Sciatic nerve (tissue), 2 donors: ENCODE data around the gene CAB39. TPM values are rescaled to one million over a fixed set of nuclear protein-coding genes. Genes with fewer than 3 reads are reported as not detected.
A peak's percentile ranks its signal among the peaks of the same experiment; 100 is the strongest.

Experiments
- ATAC-seq: fragments of 200-7000 bp; cut with Tn5 transposase; one replicate; pipeline ENCODE4 v1.9.1; 2020; ENCODE audit warnings: mild to moderate bottlenecking, moderate library complexity
- DNase-seq: peaks from one replicate; pipeline ENCODE4 v3.0.0-alpha.2; 2020; ENCODE audit warnings: low spot score
- intact Hi-C: fragments of 100-400 bp; cut with DNase I; formaldehyde crosslinking; loops from one replicate; pipeline ENCODE4 v1.14.2; 2022
- total RNA-seq: library from RNA; stranded (reverse); fragmentation: NEBNext Ultra II Directional; extraction: Animal tissue kit (Norgen Biotek cat#: 25700); gene quantifications from one replicate; pipeline ENCODE4 v1.2.1, GENCODE V29; 2021
- donor health status: DM: no; HTN: no; CAD: no.
- donor health status: DM: no; HTN: no; CAD: no.

The CAB39 gene
- total RNA-seq, 1 donor from 2014 or later, result 59.5 TPM

DNA sequence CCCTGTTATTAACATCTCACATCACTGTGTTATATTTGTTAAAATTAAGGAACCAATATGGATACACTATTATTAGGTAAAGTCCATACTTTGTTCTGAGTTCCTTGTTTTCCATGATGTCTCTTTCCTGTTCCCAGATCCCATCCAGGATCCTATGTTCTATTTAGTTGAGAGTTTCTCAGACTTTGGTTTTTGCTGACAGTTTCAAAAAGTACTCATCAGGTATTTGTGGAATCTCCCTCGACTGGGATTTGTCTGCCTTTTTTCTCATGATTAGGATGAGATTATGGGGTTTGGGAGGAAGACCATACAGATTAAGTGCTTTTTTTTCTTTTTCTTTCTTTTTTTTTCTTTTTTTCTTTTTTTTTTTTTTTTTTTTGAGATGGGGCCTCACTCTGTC, 112.7 kb downstream of the CAB39 start:
- no peak for ATAC-seq
- no peak for DNase-seq
- intact Hi-C loops, result no loop called here

GRCh38 chr2:230827774-230828271, 115.2 kb downstream of the CAB39 start:
- no peak for ATAC-seq
- DNase-seq, result no peak
- intact Hi-C loops, result no loop called here

- ATAC-seq, result no peak
- DNase-seq, result no peak
- intact Hi-C loops, result no loop called here
These were observed 115.8 kb downstream of the CAB39 start for GRCh38 chr2:230828272-230828961.

- ATAC-seq, result no peak
- intact Hi-C loops, result no loop called here
These were observed 116.7 kb downstream of the CAB39 start for GRCh38 chr2:230829293-230829692.

GRCh38 chr2:230829959-230830358, 117.3 kb downstream of the CAB39 start:
- intact Hi-C loops, result no loop called here
- ATAC-seq, result no peak
- DNase-seq, result no peak

More at GRCh38 chr2:230829293-230829692, 116.7 kb downstream of the CAB39 start:
- no peak for DNase-seq

DNA sequence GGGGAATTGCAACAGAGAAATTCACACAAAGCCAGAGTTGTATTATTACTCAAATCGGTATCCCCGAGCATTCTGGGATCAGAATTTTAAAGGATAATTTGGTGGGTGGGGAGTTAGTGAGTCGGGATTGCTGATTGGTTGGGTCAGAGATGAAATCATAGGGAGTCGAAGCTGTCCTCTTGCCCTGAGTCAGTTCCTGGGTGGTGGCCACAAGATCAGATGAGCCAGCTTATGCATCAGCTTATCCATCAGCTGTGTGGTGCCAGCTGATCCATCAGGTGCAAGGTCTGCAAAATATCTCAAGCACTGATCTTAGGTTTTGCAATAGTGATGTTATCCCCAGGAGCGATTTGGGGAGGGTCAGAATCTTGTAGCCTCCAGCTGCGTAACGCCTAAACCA, 117.8 kb downstream of the CAB39 start:
- DNase-seq (no peak), ATAC-seq (no peak)
- intact Hi-C loops, result no loop called here

DNA sequence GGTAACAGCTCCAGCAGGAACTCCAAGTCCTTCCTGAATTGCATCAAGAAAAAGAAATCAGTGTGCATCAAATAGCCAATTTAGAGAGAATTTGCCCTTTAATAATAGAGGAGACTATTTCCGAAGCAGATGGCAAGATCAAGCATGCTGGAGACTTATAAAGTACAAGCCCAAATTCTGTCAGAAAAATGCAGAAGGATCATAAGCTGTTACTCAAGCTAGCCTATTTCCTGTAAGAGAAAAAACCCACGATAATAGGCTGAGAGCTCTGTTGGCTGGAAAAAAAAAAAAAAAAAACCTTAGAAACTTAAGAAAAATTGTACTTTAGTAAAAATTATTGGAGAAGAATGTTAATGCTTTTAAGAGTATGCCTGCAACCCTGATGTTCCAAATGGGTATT, 127.7 kb downstream of the CAB39 start:
- DNase-seq (no peak), ATAC-seq (no peak)
- intact Hi-C loops, result no loop called here

- ATAC-seq, result no peak
- intact Hi-C loops, result no loop called here
- DNase-seq, result no peak
These were observed 129.8 kb downstream of the CAB39 start for GRCh38 chr2:230842473-230842872.

GRCh38 chr2:230843132-230843531, 130.5 kb downstream of the CAB39 start:
- ATAC-seq (no peak), DNase-seq (no peak)
- intact Hi-C loops, result no loop called here

DNA sequence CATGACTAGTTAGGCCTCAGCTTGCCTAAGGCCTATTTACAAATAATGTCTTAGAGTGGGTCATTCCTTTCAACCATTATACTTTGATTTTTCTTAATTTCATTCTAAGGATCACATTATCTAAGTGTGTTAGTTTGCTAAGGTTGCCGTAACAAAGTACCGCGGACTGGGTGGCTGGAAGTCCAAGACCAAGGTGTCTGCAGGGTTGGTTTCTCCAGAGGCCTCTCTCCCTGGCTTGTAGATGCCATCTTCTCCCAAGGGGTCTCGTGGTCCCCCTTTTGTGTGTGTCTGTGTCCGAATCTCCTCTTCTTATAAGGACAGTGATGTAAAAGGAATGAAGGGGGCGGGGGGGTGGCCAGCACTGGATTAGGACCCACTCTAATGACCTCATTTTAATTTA, 133.7 kb downstream of the CAB39 start:
- intact Hi-C loops, result no loop called here
- no peak for DNase-seq
- no peak for ATAC-seq

DNA sequence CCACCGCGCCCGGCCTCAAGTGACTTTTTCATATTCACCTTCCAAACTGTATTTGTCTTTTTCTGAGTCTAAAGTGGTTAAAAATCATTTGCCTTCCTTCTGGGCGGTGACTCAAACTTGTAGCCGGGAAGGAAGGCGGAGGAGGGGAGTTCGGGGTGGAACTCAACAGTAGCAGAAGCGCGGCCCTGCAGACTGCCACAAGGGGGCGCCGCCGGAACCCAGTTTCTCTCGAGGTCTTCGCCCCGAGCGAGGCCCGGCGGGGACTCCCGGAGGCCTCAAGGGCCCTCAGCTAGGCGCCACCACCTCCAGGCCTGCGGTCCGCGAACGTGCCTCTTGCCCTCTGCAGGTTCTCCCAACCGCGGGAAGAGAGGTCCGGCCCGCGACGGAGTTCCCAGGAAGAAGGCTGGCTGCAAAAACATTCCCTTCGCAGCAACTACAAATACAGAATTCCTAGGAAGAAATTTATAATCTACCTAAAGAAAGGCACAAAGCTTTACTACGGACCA, 135.3 kb downstream of the CAB39 start:
- peak; percentile 93 for DNase-seq
- peak; percentile 85 for ATAC-seq
- intact Hi-C loops, result no loop called here

GRCh38 chr2:230849633-230850357, 137.2 kb downstream of the CAB39 start:
- DNase-seq (no peak), ATAC-seq (peak; percentile 51)
- intact Hi-C loops, result no loop called here

GRCh38 chr2:230850358-230850658, 137.7 kb downstream of the CAB39 start:
- ATAC-seq (no peak), DNase-seq (no peak)
- intact Hi-C loops, result no loop called here

GRCh38 chr2:230852113-230852512, 139.5 kb downstream of the CAB39 start:
- ATAC-seq, result no peak
- no peak for DNase-seq
- intact Hi-C loops, result no loop called here

GRCh38 chr2:230861552-230862255, 149.1 kb downstream of the CAB39 start:
- ATAC-seq, result no peak
- DNase-seq, result no peak
- intact Hi-C loops, result no loop called here

DNA sequence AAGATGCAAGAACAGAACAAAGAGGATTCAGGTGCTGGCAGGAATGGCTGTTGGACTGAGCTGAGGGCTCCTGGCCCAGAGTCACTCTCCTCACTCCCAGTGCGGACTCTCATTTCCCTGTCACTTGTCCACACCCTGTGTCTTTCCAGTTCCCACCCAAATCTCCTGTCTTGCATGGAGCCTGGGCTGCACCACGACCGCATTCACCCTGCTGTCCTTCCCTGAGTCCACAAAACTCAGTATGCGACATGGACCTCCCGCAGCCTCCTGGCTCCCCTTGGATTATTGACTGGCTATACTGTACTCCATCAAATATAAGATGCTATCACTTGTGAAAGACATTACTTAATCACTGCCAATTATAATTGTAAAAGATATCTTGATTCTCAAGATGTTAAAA, 149.7 kb downstream of the CAB39 start:
- ATAC-seq, result no peak
- intact Hi-C loops, result no loop called here
- DNase-seq, result no peak

DNA sequence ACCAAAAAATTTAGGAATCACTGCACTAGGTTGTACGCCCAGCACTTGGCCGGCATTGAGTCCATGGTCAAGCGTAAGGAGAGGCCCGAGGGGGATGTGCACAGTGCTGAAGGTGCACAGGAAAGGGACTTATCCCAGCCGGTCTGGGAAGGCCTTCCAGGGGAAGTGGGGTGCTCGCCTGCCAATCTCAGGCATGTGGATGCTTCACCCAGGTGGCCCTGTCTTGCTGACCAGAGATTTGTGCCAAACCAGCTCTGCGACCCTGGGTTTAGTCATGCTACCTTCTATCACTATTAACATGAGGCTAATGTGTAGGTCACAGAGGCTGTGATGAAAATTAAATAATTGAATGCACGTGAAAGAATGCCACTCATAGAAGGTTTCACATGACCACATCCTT, 150.4 kb downstream of the CAB39 start:
- DNase-seq (no peak), ATAC-seq (no peak)
- intact Hi-C loops, result no loop called here

DNA sequence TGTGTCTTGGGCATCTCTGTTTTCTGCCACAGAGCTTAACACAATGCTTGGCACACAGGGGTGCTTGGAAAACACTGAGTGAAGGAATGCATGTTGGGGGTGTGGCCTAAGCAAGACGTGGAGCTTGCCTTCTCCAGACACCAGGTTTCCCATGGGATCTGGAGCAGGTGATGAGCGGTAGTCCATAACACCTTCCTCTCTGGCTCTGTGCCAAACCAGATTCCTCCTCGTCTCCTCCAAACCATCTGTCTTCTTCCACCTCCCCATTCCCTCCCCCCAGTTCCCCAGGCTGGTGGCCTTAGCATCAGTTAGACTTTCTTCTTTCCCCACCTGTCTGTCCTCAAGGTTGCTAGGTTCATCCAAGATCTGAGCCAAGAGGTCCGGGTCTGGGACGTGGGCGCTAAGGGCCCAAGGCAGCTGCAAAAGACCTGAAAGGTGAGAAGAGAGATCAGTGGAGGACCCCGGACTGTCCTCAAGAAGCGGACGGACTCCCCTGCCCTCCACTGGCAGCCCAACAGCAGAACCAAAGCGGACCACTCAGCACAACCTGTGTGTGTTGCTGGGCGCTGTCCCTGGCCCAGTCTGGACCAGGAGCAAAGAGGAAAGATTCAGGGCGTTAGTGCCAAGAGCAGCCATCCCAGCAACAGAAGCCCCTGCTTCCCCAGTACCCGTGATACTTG, 150.9 kb downstream of the CAB39 start:
- no peak for ATAC-seq
- no peak for DNase-seq
- intact Hi-C loops, result no loop called here

DNA sequence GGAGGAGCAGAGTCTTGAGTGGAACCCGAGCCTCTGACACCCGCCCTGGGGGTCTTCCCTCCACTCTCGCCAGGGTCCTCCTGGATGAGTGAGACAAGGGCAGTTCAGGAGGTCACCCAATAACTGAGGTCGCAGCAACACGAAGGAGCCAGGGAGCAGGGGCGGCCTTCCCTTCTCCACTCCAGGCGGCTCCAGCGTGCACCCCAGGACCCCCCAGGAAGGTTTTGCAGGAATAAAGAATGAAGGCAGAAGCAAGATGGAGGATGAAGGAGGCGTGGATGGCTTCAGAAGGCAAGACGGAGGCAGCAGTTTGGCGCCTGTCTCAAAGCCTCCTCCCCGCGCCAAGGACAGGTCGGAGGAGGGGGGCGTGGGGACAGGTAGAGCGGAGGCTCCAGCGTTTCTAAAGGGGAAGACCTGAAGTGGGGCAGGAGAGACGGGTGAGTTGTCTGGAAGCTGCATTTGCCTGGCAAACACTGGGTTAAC, 151.5 kb downstream of the CAB39 start:
- intact Hi-C loops, result no loop called here
- no peak for ATAC-seq
- DNase-seq, result no peak
